Measurements from ENCODE around the gene ZC3H4. TPM values are rescaled to one million over a fixed set of nuclear protein-coding genes. Genes with fewer than 3 reads are reported as not detected.

Gene ZC3H4
- total and polyA plus RNA-seq, 9 donors, result 10.7 to 58.2 (median 45.5) TPM

DNA sequence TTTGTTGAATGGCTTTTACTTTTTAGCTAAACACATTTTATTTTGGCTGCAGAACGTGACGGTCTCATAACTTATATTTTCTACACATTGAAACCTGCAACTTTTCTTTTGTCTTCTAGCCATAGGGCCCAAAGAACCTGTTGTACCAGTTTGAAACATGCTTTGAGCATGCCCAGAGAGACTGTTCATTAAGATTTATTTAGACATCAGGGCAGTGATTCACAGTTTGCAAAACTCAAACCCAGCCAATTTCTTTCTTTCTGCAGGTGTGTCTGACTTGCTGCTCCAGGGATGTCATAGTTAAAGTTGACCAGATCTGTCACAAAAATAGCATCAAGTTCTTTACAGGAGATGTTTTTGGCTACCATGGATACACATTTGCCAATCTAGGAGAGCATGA, 39.1 kb upstream of the ZC3H4 start:
- TF ChIP-seq POLR2A (IDR thresholded peaks at IDR 0.05), result no peak
- Histone ChIP-seq H3K4me3 (no peak overlapping the region), H3K27ac (no peak overlapping the region), H3K27me3 (no peaks in the 10 kb centered on the region), H3K9me3 (no peaks in the 10 kb centered on the region), H3K36me3 (no peaks in the 10 kb centered on the region), H3K4me1 (ENCODE audit: insufficient read depth) (peaks cover 4% of the 10 kb centered on the region)
- intact Hi-C loops (cut with DNase I), result loop anchor here in 1 of 4 donors (5.0 kb wide), 1 partner anchor 95 kb away; no protein-coding TSS in a partner anchor
- 84 to 87% (median 86%) methylated on average over 2 of the region's 2 CpGs for WGBS, 3 donors
- no peak for DNase-seq

DNA sequence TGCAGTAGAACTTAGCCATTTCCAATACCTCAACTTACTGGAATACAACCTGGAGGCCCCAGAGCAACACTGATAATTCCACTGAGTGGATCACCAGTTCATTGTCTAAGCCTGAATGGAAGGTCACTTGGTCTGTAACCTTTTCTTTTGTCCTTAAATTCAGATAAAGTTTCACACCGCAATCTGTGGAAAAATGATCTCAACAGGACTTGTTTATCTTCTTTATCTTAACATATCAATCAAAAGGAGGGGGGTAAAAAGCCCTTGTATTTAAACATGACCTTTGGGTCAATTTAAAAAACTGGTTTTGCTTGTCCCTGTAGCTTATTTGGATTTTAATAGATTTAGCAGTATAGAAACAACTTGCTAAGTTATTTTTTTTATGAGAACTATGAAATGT, 38.6 kb upstream of the ZC3H4 start:
- H3K9me3 ChIP-seq, result no peaks in the 10 kb centered on the region
- TF ChIP-seq, protein P1, sequence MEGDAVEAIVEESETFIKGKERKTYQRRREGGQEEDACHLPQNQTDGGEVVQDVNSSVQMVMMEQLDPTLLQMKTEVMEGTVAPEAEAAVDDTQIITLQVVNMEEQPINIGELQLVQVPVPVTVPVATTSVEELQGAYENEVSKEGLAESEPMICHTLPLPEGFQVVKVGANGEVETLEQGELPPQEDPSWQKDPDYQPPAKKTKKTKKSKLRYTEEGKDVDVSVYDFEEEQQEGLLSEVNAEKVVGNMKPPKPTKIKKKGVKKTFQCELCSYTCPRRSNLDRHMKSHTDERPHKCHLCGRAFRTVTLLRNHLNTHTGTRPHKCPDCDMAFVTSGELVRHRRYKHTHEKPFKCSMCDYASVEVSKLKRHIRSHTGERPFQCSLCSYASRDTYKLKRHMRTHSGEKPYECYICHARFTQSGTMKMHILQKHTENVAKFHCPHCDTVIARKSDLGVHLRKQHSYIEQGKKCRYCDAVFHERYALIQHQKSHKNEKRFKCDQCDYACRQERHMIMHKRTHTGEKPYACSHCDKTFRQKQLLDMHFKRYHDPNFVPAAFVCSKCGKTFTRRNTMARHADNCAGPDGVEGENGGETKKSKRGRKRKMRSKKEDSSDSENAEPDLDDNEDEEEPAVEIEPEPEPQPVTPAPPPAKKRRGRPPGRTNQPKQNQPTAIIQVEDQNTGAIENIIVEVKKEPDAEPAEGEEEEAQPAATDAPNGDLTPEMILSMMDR (IDR thresholded peaks at IDR 0.05), result no peak
- TF ChIP-seq POLR2A (IDR thresholded peaks at IDR 0.05) (no peak), EP300 (IDR thresholded peaks at IDR 0.05) (no peak)
- H3K27me3 ChIP-seq, result no peaks in the 10 kb centered on the region
- no peak for DNase-seq
- intact Hi-C loops (cut with DNase I), result loop anchor here in 1 of 4 donors (5.0 kb wide), 1 partner anchor 95 kb away; no protein-coding TSS in a partner anchor
- H3K36me3 ChIP-seq, result no peaks in the 10 kb centered on the region
- 88 to 98% (median 95%) methylated on average over 1 of the region's 1 CpG for WGBS, 3 donors
- no peaks in the 10 kb centered on the region for H3K4me1 ChIP-seq (ENCODE audit: insufficient read depth)
- no peak overlapping the region for H3K4me3 ChIP-seq
- no peak overlapping the region for H3K27ac ChIP-seq

DNA sequence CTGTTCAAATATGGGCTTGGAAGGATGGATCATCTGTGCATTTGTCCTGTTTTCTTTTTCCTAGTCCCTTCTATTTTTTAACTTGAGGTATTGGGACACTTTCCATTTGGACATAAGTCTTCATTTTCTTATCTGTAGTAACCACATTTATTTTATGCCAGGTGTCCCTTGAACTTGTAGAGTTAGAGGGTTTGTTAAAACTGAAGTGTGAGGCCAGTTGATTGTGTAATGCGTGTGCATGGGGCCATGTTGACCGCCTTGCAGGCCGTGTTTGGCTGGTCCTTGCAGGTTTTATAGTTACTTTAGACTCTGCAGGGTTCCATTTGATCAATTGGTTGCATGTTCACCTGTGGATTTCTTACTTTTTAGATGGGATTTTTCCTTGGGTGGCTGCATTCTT, 38.1 kb upstream of the ZC3H4 start:
- intact Hi-C loops (cut with DNase I), result loop anchor here in 1 of 4 donors (5.0 kb wide), 1 partner anchor 96 kb away; no protein-coding TSS in a partner anchor

DNA sequence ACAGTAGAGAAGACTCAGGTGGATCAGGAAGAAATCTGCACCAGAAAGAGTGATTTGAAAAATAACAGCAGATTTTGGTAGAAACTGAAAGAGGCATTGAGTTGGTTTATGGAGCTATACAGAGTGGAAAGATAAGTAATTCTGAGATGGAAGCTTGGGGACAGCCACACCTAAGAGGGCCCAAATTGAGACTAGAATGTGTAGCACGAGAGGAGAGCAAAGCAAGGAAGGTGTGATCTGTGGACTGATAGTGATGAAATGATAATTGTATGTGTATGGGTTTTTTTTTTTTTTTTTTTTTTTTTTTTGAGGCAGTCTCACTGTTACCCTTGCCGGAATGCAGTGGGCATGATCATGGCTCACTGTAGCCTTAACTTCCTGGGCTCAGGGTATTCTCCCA, 33.3 kb upstream of the ZC3H4 start:
- Histone ChIP-seq H3K9me3 (no peaks in the 10 kb centered on the region), H3K4me1 (ENCODE audit: insufficient read depth) (no peaks in the 10 kb centered on the region), H3K36me3 (no peaks in the 10 kb centered on the region), H3K27me3 (no peaks in the 10 kb centered on the region), H3K27ac (no peak overlapping the region), H3K4me3 (no peak overlapping the region)
- 84 to 90% (median 86%) methylated on average over 2 of the region's 2 CpGs for WGBS, 3 donors
- intact Hi-C loops (cut with DNase I), result loop anchor here in 3 of 4 donors (5.0 to 10.0 kb wide), 3 partner anchors 58 to 100 kb away; no protein-coding TSS in a partner anchor
- DNase-seq, result no peak
- TF ChIP-seq, protein P1 (IDR thresholded peaks at IDR 0.05), result no peak

More for the DNA sequence above, 38.1 kb upstream of the ZC3H4 start:
- 81 to 87% (median 83%) methylated on average over 3 of the region's 3 CpGs for WGBS, 3 donors
- Histone ChIP-seq H3K36me3 (no peaks in the 10 kb centered on the region), H3K27me3 (no peaks in the 10 kb centered on the region), H3K4me3 (no peak overlapping the region), H3K9me3 (no peaks in the 10 kb centered on the region), H3K4me1 (ENCODE audit: insufficient read depth) (no peaks in the 10 kb centered on the region), H3K27ac (no peak overlapping the region)
- DNase-seq, result no peak
- no peak for TF ChIP-seq POLR2A (IDR thresholded peaks at IDR 0.05)
- TF ChIP-seq, protein P1 (IDR thresholded peaks at IDR 0.05), result no peak
- no peak for TF ChIP-seq EP300 (IDR thresholded peaks at IDR 0.05)

DNA sequence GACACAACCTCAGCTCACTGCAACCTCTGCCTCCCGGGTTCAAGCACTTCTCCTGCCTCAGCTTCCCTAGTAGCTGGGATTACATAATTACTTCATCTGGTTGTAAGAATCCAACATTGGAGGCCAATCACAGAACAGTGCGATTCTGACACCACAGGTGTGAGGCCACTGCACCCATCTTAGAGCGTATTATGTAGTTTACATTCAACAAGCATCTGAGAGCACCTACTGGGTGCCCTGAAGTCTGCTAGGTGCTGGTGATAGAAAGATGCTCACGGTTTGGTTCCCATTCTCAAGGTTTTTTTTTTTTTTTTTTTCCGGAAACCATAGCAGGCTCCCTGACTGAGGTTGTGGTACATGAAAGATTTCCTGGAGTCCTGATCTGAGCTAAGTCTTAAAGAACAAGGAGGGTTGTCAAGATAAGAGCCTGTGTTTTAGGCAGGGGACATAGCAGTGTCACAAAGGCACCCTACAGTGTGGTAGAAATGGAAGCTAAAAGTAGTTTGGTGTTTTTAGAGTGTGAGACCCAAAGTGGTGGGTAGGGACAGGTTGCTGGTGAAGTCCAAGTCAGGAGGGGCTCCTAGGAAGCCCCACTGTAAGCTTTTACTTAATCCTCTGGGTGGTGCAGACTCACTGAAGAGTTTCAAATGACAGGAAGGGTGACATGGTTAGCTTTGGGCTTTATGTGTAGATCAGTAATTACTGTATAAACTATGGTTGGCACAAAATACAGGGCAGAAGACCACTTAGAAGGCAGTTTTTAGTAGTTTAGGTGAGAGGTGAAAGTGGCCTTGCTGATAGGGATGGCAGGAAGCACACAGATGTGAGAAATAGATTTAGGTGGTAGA, 32.3 kb upstream of the ZC3H4 start:
- no peaks in the 10 kb centered on the region for H3K9me3 ChIP-seq
- no peaks in the 10 kb centered on the region for H3K4me1 ChIP-seq (ENCODE audit: insufficient read depth)
- DNase-seq, result no peak
- H3K27me3 ChIP-seq, result no peaks in the 10 kb centered on the region
- H3K4me3 ChIP-seq, result no peak overlapping the region
- no peak for TF ChIP-seq EP300 (IDR thresholded peaks at IDR 0.05)
- no peaks in the 10 kb centered on the region for H3K36me3 ChIP-seq
- H3K27ac ChIP-seq, result no peak overlapping the region
- 80 to 86% (median 81%) methylated on average over 5 of the region's 5 CpGs for WGBS, 3 donors
- intact Hi-C loops (cut with DNase I), result loop anchor here in 3 of 4 donors (5.0 to 10.0 kb wide), 3 partner anchors 59 to 101 kb away; no protein-coding TSS in a partner anchor
